ENCODE results near the gene EML5.

The EML5 gene

GRCh38 chr14:88733121-88733520, 59.6 kb downstream of the EML5 start:
- DNase-seq (ENCODE audit: insufficient read length, low spot score), result no peak
- TF ChIP-seq CTCF (IDR thresholded peaks at IDR 0.05; ENCODE audit: insufficient read depth, missing control alignments), result no peak
- no peak for FAIRE-seq

- FAIRE-seq (no peak), DNase-seq (ENCODE audit: insufficient read length, low spot score) (no peak)
- no peak for TF ChIP-seq CTCF (IDR thresholded peaks at IDR 0.05; ENCODE audit: insufficient read depth, missing control alignments)
Observed at GRCh38 chr14:88729159-88729558, 63.6 kb downstream of the EML5 start.

- DNase-seq (ENCODE audit: insufficient read length, low spot score) (no peak), FAIRE-seq (peak; percentile 35)
- no peak for TF ChIP-seq CTCF (IDR thresholded peaks at IDR 0.05; ENCODE audit: insufficient read depth, missing control alignments)
Observed at GRCh38 chr14:88727057-88727456, 65.7 kb downstream of the EML5 start.

GRCh38 chr14:88710709-88711108, 82.0 kb downstream of the EML5 start:
- FAIRE-seq (no peak), DNase-seq (ENCODE audit: insufficient read length, low spot score) (no peak)
- no peak for TF ChIP-seq CTCF (IDR thresholded peaks at IDR 0.05; ENCODE audit: insufficient read depth, missing control alignments)

GRCh38 chr14:88707088-88707487, 85.7 kb downstream of the EML5 start:
- DNase-seq (ENCODE audit: insufficient read length, low spot score), result no peak
- FAIRE-seq, result no peak
- no peak for TF ChIP-seq CTCF (IDR thresholded peaks at IDR 0.05; ENCODE audit: insufficient read depth, missing control alignments)

GRCh38 chr14:88706425-88706824, 86.3 kb downstream of the EML5 start:
- DNase-seq (ENCODE audit: insufficient read length, low spot score) (no peak), FAIRE-seq (no peak)
- no peak for TF ChIP-seq CTCF (IDR thresholded peaks at IDR 0.05; ENCODE audit: insufficient read depth, missing control alignments)

- DNase-seq (ENCODE audit: insufficient read length, low spot score) (no peak), FAIRE-seq (no peak)
- no peak for TF ChIP-seq CTCF (IDR thresholded peaks at IDR 0.05; ENCODE audit: insufficient read depth, missing control alignments)
Observed at GRCh38 chr14:88698651-88699050, 94.1 kb downstream of the EML5 start.
